ENCODE results near the gene EFCAB11.

Gene EFCAB11

DNA sequence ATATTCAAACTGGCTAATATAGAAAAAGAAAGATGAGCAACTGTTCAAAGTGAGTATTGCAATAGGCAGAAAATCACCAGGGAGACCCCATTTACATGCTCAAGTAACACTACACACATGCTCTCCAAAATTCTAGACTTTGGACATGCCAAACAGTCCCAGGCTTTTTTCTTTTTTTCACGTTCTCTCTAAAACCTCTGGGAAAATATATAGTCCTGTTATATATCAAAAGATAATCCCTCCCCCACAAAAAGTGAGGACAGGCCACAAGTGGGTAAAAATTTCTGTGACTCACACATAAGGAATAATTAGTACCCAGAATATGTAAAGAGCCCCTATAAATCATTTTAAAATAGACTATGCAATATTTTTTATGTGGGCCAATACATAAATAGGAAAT, 55.2 kb downstream of the EFCAB11 start:
- TF ChIP-seq, protein P1, sequence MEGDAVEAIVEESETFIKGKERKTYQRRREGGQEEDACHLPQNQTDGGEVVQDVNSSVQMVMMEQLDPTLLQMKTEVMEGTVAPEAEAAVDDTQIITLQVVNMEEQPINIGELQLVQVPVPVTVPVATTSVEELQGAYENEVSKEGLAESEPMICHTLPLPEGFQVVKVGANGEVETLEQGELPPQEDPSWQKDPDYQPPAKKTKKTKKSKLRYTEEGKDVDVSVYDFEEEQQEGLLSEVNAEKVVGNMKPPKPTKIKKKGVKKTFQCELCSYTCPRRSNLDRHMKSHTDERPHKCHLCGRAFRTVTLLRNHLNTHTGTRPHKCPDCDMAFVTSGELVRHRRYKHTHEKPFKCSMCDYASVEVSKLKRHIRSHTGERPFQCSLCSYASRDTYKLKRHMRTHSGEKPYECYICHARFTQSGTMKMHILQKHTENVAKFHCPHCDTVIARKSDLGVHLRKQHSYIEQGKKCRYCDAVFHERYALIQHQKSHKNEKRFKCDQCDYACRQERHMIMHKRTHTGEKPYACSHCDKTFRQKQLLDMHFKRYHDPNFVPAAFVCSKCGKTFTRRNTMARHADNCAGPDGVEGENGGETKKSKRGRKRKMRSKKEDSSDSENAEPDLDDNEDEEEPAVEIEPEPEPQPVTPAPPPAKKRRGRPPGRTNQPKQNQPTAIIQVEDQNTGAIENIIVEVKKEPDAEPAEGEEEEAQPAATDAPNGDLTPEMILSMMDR (IDR thresholded peaks at IDR 0.05) = no peak

DNA sequence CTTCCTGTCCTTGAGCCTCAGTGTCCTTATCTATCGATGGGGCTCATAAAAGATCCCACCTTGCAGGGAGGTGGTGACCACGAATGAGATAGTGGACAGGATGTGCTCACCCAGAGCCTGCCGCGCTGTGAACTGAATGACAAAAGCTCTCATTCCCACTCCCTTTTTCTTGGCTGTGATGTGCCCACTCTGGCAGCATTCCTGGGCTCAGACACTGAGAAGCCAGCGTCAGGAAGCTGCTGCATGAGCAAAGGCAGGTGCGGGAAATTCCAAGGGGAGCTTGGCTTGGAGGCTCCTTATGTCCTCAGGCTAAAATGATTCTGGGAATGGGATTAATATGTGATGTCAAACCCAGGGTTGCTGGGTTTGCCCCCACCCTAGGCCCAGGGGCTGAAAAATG, 61.6 kb downstream of the EFCAB11 start:
- TF ChIP-seq, protein P1 (IDR thresholded peaks at IDR 0.05) = no peak

DNA sequence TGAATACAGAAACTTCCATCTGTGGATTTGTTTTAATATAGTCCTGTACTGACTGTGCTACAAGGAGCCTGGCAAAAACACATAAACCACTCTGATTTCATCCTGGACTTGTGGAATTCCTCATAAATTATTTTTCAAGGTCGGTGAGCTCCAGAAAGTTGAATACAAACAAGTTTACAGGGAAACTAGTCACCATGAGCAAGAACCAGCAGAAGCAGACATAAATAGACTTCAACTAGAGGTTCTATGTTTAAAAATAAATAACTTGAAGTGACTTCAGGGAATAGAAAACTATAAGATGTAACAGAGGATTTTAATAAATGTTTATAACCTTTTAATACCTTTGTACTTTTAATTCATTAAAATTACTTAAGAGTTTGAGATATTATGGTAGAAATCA, 63.5 kb downstream of the EFCAB11 start:
- TF ChIP-seq, protein P1 (IDR thresholded peaks at IDR 0.05) = no peak

DNA sequence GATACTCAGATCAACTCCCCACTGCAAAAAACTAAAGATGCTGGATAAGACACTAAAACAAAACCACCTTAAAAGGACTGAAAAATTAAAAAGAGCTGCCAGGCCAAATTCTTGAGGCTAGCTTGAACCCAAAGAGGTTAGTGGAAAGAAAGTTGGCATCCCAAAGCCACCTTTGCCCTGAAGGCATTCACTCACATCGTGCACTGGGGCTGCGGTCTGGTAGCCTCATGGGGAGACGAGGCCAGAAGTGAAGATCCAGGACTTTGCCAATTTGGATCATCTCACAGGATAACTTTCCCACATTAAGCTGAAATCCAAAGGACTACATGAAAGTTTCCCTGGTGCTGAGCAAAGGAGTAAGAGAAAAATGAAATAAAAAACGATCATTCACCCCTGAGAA, 63.9 kb downstream of the EFCAB11 start:
- TF ChIP-seq, protein P1 (IDR thresholded peaks at IDR 0.05) = no peak

DNA sequence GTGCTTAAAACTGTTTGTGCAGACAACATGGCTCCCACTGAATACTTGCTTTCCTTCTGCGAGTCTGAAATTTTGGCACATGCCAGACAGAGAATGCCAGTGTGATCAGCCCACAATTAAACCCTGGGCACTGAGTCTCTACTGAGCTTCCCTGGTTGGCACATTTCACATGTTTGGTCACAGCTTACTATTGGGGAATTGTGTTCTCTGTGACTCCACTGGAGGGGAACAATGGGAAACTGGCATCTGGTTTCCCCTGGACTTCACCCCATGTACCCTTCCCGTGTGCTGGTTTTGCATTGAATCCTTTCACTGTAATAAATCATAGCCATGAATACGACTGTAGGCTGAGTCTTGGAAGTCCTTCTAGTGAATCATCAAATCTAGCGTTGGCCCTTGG, 64.9 kb downstream of the EFCAB11 start:
- TF ChIP-seq, protein P1 (IDR thresholded peaks at IDR 0.05) = no peak

DNA sequence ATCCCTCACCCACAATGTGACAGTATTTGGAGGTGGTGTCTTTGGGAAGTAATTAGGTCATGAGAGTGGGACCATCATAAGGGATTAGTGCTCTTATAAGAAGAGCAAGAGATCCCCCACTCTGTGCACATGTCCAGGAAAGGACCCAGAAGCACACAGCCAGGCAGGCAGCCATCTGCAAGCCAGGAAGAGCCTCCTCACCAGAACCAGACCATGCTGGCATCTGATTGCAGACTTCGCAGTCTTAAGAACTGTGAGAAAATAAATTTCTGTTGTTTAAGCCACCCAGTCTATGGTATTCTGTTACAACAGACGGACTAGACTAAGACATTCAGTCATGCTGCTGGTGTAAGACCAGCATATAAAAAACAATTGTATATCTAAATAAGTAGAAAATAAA, 69.8 kb downstream of the EFCAB11 start:
- TF ChIP-seq, protein P1 (IDR thresholded peaks at IDR 0.05) = no peak

DNA sequence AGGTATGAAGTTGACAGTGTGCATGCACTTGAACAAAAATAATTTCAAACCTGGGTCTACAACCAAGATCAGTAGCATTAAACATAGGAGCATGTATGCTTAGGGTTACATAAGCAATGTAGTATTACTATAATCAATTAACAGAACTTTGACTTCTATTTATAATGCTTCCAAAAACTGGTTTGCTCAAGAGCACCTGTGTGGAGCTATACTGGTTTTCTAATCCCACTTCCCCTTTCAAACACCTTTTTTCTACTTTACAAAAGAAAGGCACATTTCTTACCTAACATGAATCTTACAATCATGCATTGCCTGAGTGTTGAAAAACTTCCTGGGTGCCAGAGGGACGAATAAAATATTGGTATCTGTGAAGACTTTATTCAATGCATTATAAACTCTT, 72.7 kb downstream of the EFCAB11 start:
- TF ChIP-seq, protein P1 (IDR thresholded peaks at IDR 0.05) = no peak

DNA sequence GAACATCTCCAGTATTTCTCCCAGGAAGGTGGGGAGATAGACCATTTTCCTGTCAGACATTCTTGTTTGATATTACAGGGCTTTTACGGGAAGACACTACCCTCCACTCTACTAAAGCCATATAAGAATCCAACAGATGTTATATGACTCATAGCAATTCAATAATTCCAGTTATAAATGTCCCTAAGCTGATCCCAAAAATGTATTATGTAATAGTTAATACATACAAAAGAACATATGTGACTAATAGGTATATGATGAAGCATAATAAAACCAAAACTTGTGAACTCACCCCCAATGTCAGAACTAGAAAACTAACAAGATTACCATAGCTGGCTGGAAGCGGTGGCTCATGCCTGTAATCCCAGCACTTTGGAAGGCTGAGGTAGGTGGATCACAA, 84.2 kb downstream of the EFCAB11 start:
- TF ChIP-seq, protein P1 (IDR thresholded peaks at IDR 0.05) = no peak
